ENCODE results near the gene PERCC1. TPM values are rescaled to one million over a fixed set of nuclear protein-coding genes. Genes with fewer than 3 reads are reported as not detected.

PERCC1 gene
- total RNA-seq, 1 experiment from 2014 or later, result not detected

GRCh38 chr16:1443980-1444729 is 13.3 kb downstream of the PERCC1 start, which contains the start of gene CCDC154:
Gene CCDC154, minus strand, starts transcription at chr16:1444556. Its CDS starts 234 bp downstream, at chr16:1444322.
- DNase-seq (ENCODE audit: low spot score), result no peak
- POLR2A ChIA-PET, result no interaction called here
- H3K4me3 Mint-ChIP-seq, result no peak within 1 kb of the TSS

GRCh38 chr16:1444730-1445517 is 14.0 kb downstream of the PERCC1 start:
- H3K27me3 Mint-ChIP-seq (ENCODE audit: low read depth), result no peaks in the 10 kb centered on the region
- H3K36me3 Mint-ChIP-seq, result no peaks in the 10 kb centered on the region
- H3K4me1 Mint-ChIP-seq, result no peaks in the 10 kb centered on the region
- DNase-seq (ENCODE audit: low spot score) (no peak), ATAC-seq (no peak)
- no peaks in the 10 kb centered on the region for H3K9me3 Mint-ChIP-seq
- H3K4me3 Mint-ChIP-seq, result no peak overlapping the region
- POLR2A ChIA-PET, result no interaction called here
- no peak overlapping the region for H3K27ac Mint-ChIP-seq
- CTCF ChIA-PET, result interaction anchor here (0.7 to 1.9 kb wide), 3 partner anchors 17 to 279 kb away, joined by 3 to 10 read pairs (median 3); partner anchors contain the start of gene UQCC4
- TF ChIP-seq CREB1 (CRISPR knock-in tag; IDR thresholded peaks at IDR 0.05), result no peak
- no peak for TF ChIP-seq AFF4 (CRISPR knock-in tag; IDR thresholded peaks at IDR 0.05; ENCODE audit: borderline replicate concordance)
- TF ChIP-seq USF2 (CRISPR knock-in tag; IDR thresholded peaks at IDR 0.05), result no peak
- no peak for TF ChIP-seq NR1H2 (CRISPR knock-in tag; IDR thresholded peaks at IDR 0.05)
- no peak for TF ChIP-seq ZNF232 (CRISPR knock-in tag; IDR thresholded peaks at IDR 0.05)
- no peak for TF ChIP-seq EMX1 (CRISPR knock-in tag; IDR thresholded peaks at IDR 0.05)

More at GRCh38 chr16:1443980-1444729, 13.3 kb downstream of the PERCC1 start, which contains the start of gene CCDC154:
- no peak for TF ChIP-seq ATF6 (CRISPR knock-in tag; IDR thresholded peaks at IDR 0.05)
- no peak for TF ChIP-seq ZNF121 (CRISPR knock-in tag; IDR thresholded peaks at IDR 0.05)
- no peak for TF ChIP-seq FOXP1 (CRISPR knock-in tag; IDR thresholded peaks at IDR 0.05; ENCODE audit: borderline replicate concordance)
- TF ChIP-seq ELF4 (CRISPR knock-in tag; IDR thresholded peaks at IDR 0.05; ENCODE audit: low read depth), result no peak
- no peak for TF ChIP-seq NFE2L1 (CRISPR knock-in tag; IDR thresholded peaks at IDR 0.05)
- no peak for TF ChIP-seq HMGA2 (CRISPR knock-in tag; IDR thresholded peaks at IDR 0.05)
- no peak for TF ChIP-seq OVOL2 (CRISPR knock-in tag; IDR thresholded peaks at IDR 0.05; ENCODE audit: borderline replicate concordance)
- no peak for TF ChIP-seq CREB1 (CRISPR knock-in tag; IDR thresholded peaks at IDR 0.05)
- TF ChIP-seq ZNF263 (CRISPR knock-in tag; IDR thresholded peaks at IDR 0.05; ENCODE audit: low read depth), result no peak
- no peak for TF ChIP-seq SMAD3 (CRISPR knock-in tag; IDR thresholded peaks at IDR 0.05; ENCODE audit: borderline replicate concordance)
- TF ChIP-seq ZBTB21 (CRISPR knock-in tag; IDR thresholded peaks at IDR 0.05; ENCODE audit: borderline replicate concordance), result no peak
- no peak for TF ChIP-seq TCF7 (CRISPR knock-in tag; IDR thresholded peaks at IDR 0.05; ENCODE audit: low read depth)
- TF ChIP-seq NR1H2 (CRISPR knock-in tag; IDR thresholded peaks at IDR 0.05), result no peak
- no peak for TF ChIP-seq AFF4 (CRISPR knock-in tag; IDR thresholded peaks at IDR 0.05; ENCODE audit: borderline replicate concordance)
- TF ChIP-seq FOXJ3 (CRISPR knock-in tag; IDR thresholded peaks at IDR 0.05; ENCODE audit: borderline replicate concordance), result no peak
- TF ChIP-seq GABPB1 (CRISPR knock-in tag; IDR thresholded peaks at IDR 0.05), result no peak
- Mint-ChIP-seq H3K9me3 (no peaks in the 10 kb centered on the region), H3K4me1 (no peaks in the 10 kb centered on the region), H3K27ac (no peak within 1 kb of the TSS), H3K36me3 (no peaks in the 10 kb centered on the region), H3K27me3 (ENCODE audit: low read depth) (no peaks in the 10 kb centered on the region)
- ATAC-seq, result no peak; the same call in 1 of the 2 replicates
- CTCF ChIA-PET, result interaction anchor here (0.7 to 1.9 kb wide), 5 partner anchors 17 to 280 kb away, joined by 3 to 10 read pairs (median 3); partner anchors contain the start of gene UQCC4
